GM12875 (cell line): ENCODE data around the gene U2AF2.

Source experiments
- H3K4me3 ChIP-seq: one replicate; pipeline ENCODE4 v1.5.1; 2011; ENCODE audit warnings: low read depth, low read length, control low read depth
- CTCF ChIP-seq: IDR thresholded peaks from 2 replicates; pipeline ENCODE4 v1.5.1; 2011; ENCODE audit warnings: low read depth, mild to moderate bottlenecking, control low read depth, inconsistent platforms, low read length, moderate library complexity, borderline replicate concordance; ENCODE audit not compliant: insufficient read depth

The U2AF2 gene

GRCh38 chr19:55694241-55694655, 39.4 kb downstream of the U2AF2 start:
- no peak for TF ChIP-seq CTCF
- no peak overlapping the region for H3K4me3 ChIP-seq

GRCh38 chr19:55694656-55695491, 40.0 kb downstream of the U2AF2 start:
- TF ChIP-seq CTCF = no peak
- H3K4me3 ChIP-seq = no peak overlapping the region

GRCh38 chr19:55695511-55696290, 40.9 kb downstream of the U2AF2 start:
- H3K4me3 ChIP-seq = no peak overlapping the region
- TF ChIP-seq CTCF = no peak

- no peak for TF ChIP-seq CTCF
Measured at GRCh38 chr19:55696301-55697068, 41.6 kb downstream of the U2AF2 start.

GRCh38 chr19:55697069-55697440, 42.2 kb downstream of the U2AF2 start:
- no peak overlapping the region for H3K4me3 ChIP-seq
- no peak for TF ChIP-seq CTCF

More at GRCh38 chr19:55696301-55697068, 41.6 kb downstream of the U2AF2 start:
- H3K4me3 ChIP-seq = no peak overlapping the region

- no peak for TF ChIP-seq CTCF
- no peak overlapping the region for H3K4me3 ChIP-seq
Measured at GRCh38 chr19:55697698-55698097, 42.9 kb downstream of the U2AF2 start.
